SK-N-MC (cell line): ENCODE data around the gene C2orf74.

Experiments used
- EZH2 ChIP-seq: fragments of 200-600 bp; sonication (generic); IDR thresholded peaks from one replicate; pipeline ENCODE4 v1.6.1; 2017; ENCODE audit warnings: antibody characterized with exemption
- POLR2AphosphoS5 ChIP-seq: IDR thresholded peaks from 2 replicates; pipeline ENCODE4 v1.6.1; 2012; ENCODE audit warnings: mild to moderate bottlenecking, low read depth, low read length, borderline replicate concordance

DNA sequence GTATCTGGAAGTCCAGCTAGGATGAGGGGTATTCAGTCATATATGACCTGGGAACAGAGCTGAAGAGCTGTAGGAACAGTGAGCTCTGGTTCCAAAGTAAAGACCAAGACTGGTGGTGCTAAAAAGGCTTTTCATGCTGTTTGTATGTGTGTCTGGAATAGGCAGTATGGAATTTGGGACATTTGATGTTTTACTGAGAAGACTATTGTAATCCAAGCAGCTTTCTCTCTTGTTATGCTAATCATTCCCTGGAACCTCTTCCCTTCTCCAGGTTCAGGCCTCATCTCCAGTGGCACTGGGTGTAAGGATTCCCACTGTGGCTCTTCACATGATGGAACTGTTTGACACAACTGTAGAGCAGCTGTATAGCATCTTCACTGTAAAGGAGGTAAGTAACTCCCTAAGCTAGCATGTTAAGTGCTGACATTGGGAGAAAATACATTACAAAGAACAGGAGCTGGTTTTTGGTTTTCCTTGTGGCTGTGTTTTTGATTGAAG is 23.3 kb downstream of the C2orf74 start:
- no peak for TF ChIP-seq POLR2AphosphoS5
- no peak for TF ChIP-seq EZH2
